ENCODE results near the gene RSRP1. TPM values are rescaled to one million over a fixed set of nuclear protein-coding genes. Genes with fewer than 3 reads are reported as not detected.
A peak's percentile ranks its signal among the peaks of the same experiment; 100 is the strongest.
"Not testable (repeated sequence)": the region's sequence is repeated elsewhere in the genome, so short reads cannot be mapped to it uniquely, and the experiment has no call there.

Gene RSRP1
- total RNA-seq, 1 experiment from 2014 or later, result 55.1 TPM

DNA sequence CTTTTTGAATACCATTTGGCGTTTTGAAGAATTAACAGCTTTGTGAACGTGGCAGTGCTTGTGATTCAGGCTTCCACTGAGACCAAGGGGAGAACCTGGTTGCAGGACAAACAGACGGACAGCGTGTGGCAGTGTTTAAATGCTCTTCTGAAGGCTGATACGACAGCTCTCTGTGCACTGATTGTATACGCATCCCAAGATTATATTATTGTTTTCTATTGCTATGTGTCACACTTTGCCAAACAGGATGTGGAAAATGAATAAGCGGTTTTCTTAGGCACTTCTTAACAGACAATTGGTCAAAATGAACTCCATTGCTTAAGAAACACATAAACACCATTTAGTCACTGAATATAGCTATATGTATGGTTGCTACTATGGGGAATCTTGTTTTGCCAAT, 12.6 kb upstream of the RSRP1 start:
- H3K27ac Mint-ChIP-seq; H3K4me3 Mint-ChIP-seq; H2BK12ac ChIP-seq (ENCODE audit: insufficient read length, low read depth, low read length); H3K27ac ChIP-seq (ENCODE audit: insufficient read length, low read depth, low read length); H4K8ac ChIP-seq (replicated peaks; ENCODE audit: insufficient read length, low read depth, low read length); H3K23ac ChIP-seq (ENCODE audit: insufficient read length, low read depth, low read length); H3K4ac ChIP-seq (ENCODE audit: low read depth, low read length); H3K18ac ChIP-seq (ENCODE audit: insufficient read length, low read depth, low read length); H3T11ph ChIP-seq (ENCODE audit: low read length); H3K56ac ChIP-seq (ENCODE audit: insufficient read length, low read depth, low read length); H3K79me2 ChIP-seq (ENCODE audit: insufficient read depth, low read length); H3K27me3 ChIP-seq (ENCODE audit: insufficient read depth, low read length); H3K23me2 ChIP-seq (ENCODE audit: insufficient read length, low read depth, low read length, poor library complexity, severe bottlenecking); H4K5ac ChIP-seq (ENCODE audit: insufficient read length, low read depth, low read length); H3K9ac ChIP-seq (ENCODE audit: extremely low read depth, insufficient read length, low read length); DNase-seq; H2BK15ac ChIP-seq (ENCODE audit: low read depth, low read length); H2BK20ac ChIP-seq (ENCODE audit: low read depth, low read length, poor library complexity, severe bottlenecking); H3K79me1 ChIP-seq (ENCODE audit: insufficient read depth, low read depth, low read length, poor library complexity, severe bottlenecking); H2BK120ac ChIP-seq (ENCODE audit: low read depth, low read length, poor library complexity, severe bottlenecking); H3K14ac ChIP-seq (ENCODE audit: insufficient read depth, low read length); H2AK5ac ChIP-seq (ENCODE audit: insufficient read length, low read length); H3K27me3 Mint-ChIP-seq (ENCODE audit: low read depth); H2BK5ac ChIP-seq (ENCODE audit: insufficient read length, low read length); H3K9me3 ChIP-seq (ENCODE audit: control insufficient read depth, low read depth, low read length); H3K4me1 ChIP-seq (ENCODE audit: insufficient read depth, low read length); H3K4me2 ChIP-seq (ENCODE audit: insufficient read depth, insufficient read length, low read length); H4K91ac ChIP-seq (ENCODE audit: insufficient read length, low read depth, low read length); H4K20me1 ChIP-seq (ENCODE audit: control insufficient read depth, insufficient read depth, insufficient read length); H2AFZ ChIP-seq (ENCODE audit: low read length); H3K9me3 Mint-ChIP-seq: not testable (repeated sequence)
- no CpG with 5 or more reads among the region's 7 CpGs for WGBS (ENCODE audit: extremely low coverage, insufficient read length, low lambda C conversion rate)
- Mint-ChIP-seq H3K4me1 (peaks cover 21 to 24% of the 10 kb centered on the region in 2 experiments), H3K36me3 (ENCODE audit: insufficient read depth in 1 of 3, low read depth in 3 of 3) (peaks cover 0 to 15% (median 13%) of the 10 kb centered on the region in 3 experiments; a peak in 4 of 7 replicates)
- TF ChIP-seq, protein P1, sequence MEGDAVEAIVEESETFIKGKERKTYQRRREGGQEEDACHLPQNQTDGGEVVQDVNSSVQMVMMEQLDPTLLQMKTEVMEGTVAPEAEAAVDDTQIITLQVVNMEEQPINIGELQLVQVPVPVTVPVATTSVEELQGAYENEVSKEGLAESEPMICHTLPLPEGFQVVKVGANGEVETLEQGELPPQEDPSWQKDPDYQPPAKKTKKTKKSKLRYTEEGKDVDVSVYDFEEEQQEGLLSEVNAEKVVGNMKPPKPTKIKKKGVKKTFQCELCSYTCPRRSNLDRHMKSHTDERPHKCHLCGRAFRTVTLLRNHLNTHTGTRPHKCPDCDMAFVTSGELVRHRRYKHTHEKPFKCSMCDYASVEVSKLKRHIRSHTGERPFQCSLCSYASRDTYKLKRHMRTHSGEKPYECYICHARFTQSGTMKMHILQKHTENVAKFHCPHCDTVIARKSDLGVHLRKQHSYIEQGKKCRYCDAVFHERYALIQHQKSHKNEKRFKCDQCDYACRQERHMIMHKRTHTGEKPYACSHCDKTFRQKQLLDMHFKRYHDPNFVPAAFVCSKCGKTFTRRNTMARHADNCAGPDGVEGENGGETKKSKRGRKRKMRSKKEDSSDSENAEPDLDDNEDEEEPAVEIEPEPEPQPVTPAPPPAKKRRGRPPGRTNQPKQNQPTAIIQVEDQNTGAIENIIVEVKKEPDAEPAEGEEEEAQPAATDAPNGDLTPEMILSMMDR (conservative IDR thresholded peaks at IDR 0.05), result 0 out of 3 replicates have a peak, but pooled peaks have one; percentile 10
